ENCODE measurements around the gene WNK2.
A peak's percentile ranks its signal among the peaks of the same experiment; 100 is the strongest.
"Not testable (repeated sequence)": the region's sequence is repeated elsewhere in the genome, so short reads cannot be mapped to it uniquely, and the experiment has no call there.

WNK2 gene

DNA sequence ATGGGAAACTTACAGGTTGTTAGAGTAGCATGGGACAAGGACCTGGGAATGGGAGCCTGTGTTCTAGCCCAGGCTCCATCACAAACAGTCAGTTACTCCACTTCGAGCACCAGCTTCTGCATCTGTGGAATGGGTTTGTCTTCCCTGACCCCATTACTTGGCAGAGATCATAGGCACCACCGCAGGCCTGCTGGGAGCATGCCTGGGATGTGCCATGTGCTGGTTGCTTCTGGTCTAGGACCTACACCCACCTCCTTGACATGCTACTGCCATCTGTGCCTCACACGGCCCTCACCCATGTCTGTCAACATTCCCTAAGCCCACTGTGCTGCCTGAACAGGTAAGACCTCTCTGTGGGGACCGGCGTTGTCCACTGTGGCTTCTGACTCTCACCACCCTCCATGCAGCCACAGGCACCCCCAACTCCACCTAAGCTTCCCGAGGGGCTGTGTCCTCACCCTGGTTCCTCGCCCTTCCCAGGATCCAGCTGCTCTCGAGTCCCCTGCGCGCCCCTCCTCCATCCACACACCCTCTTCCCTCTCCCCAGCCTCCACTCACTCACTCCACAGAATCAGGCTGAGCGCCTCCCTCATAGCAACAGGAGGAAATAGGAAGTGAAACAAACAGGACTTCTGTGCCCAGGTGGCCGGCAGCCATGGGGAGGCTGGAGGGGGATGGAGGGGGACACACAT, 181.6 kb downstream of the WNK2 start:
- no peak for DNase-seq (ENCODE audit: low spot score)

DNA sequence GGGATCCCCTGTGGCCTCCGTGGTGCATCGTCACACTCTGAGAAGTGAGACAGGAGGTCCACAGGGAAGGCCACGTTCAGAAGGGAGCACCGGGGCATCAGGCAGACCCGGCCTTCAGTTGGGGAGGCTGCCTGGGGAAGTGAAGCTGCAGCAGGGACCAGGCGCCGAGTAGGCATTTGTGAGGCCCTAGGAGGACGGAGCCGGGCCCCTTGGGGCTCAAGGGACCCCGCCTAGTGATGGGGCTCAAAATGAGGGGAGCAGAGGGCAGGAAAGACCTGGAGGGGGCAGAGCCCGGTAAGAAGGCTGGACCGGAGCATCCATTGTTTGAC, 182.1 kb downstream of the WNK2 start:
- FAIRE-seq, result no peak
- DNase-seq (ENCODE audit: low spot score), result no peak

More for the DNA sequence above, 181.6 kb downstream of the WNK2 start:
- FAIRE-seq, result peak; percentile 87

DNA sequence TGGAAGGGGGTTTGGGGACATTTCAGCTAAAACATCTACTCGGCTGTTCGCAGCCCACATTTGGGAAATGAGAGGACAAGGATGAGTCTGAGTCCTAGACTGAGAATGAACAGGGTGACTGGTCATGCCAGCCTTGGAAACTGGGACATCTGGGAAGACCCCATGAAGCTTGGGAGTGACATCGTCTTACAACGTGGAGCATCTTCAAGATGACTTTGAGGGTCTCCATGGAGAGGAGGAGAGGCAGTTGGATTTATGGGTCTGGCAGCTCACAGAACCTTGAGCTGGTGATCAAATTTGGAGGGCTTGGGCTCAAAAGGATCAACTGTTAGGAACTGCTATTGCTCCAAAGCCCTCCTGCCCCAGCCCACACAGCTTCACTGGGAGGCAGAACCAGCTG, 182.5 kb downstream of the WNK2 start:
- FAIRE-seq; DNase-seq (ENCODE audit: low spot score): not testable (repeated sequence)

DNA sequence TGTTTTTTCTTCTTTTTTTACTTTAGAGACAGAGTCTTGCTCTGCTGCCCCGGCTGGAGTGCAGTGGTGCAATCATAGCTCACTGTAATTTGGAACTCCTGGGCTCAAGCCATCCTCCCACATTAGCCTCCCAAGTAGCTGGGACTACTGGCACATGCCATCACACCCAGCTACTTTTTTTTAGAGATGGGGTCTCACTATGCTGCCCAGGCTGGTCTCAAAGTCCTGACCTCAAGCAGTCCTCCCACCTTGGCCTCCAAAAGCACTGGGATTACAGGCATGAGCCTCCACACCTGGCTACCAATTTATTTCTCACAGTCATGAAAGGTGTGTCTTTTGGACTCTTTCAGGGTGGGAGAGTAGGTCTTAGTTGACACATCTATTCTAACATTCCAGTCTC, 184.5 kb downstream of the WNK2 start:
- FAIRE-seq (no peak), DNase-seq (ENCODE audit: low spot score) (no peak)

DNA sequence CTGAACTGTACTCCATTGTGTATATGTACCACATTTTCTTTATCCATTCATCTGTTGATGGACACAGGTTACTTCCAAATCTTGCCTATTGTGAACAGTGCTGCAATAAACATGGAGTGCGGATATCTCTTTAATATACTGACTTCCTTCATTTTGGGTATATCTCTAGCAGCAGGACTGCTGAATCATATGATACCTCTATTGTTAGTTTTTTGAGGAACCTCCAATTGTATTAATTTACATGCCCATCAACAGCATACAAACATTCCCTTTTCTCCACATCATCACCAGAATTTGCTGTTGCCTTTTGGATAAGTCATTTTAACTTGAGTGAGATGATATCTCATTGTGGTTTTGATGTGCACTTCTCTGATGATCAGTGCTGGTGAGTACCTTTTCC, 185.7 kb downstream of the WNK2 start:
- FAIRE-seq, result no peak
- no peak for DNase-seq (ENCODE audit: low spot score)

Data from urothelium cell line (cell line).